Measurements from ENCODE around the gene TBC1D22A. TPM values are rescaled to one million over a fixed set of nuclear protein-coding genes. Genes with fewer than 3 reads are reported as not detected.

The TBC1D22A gene
- polyA plus RNA-seq, 1 donor (not counting 4 experiments of a cell fraction or from before 2014, with no cell fraction given) = 20.9 TPM

DNA sequence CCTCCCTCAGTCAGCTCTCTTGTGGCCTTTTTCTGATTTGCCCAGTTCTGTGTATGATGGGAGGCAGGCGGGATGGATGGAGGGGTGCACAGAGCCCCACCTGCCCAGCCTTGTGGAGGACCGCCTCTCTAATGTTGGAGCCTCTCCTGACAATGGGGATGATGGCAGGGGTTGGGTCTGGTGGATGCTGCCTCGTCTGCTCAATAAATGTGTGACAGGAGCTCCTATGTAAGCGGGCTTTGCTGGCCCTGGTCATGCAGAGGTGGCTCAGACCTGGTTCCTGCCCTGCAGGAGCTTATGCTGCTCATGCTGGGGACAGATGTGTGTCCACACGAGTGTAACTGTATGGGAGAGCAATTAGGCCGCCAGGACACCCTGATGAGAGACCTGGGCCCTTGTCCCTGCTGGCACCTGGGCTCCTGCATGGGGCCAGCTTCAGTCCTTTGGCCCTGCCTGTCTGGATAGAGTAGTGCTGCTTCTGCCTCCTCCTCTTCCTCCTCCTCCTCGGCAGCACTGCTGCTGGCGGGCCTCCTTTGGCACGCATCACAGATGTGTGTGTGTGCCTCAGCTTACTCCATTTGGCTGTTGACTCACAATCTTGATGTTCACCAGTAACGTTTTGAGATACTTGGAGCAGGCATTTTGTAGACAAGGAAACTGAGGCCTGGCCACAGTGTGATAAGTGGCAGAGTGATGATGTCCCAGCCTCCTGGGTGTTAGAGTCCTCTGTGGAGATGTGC is 131.0 kb downstream of the TBC1D22A start:
- DNase-seq (ENCODE audit: low read depth, low spot score) (no peak), FAIRE-seq (no peak)
- TF ChIP-seq CTCF (optimal IDR thresholded peaks at IDR 0.05 in 1 of 3, IDR thresholded peaks at IDR 0.05 in 1 of 3, conservative IDR thresholded peaks at IDR 0.05 in 1 of 3; ENCODE audit: extremely low read depth in 1 of 3, insufficient read depth in 2 of 3, low read length in 3 of 3) (no peak), EZH2 (IDR thresholded peaks at IDR 0.05; ENCODE audit: low read length) (no peak)
- H3K4me1 ChIP-seq (ENCODE audit: control insufficient read depth, extremely low read depth, insufficient read depth, low read length) = no peaks in the 10 kb centered on the region
- H3K27ac ChIP-seq (ENCODE audit: control insufficient read depth, insufficient read depth, low read length) = no peak overlapping the region
- no peak overlapping the region for H3K4me2 ChIP-seq (ENCODE audit: control insufficient read depth, extremely low read depth, insufficient read depth, low read depth, low read length)
- H3K9me3 ChIP-seq (ENCODE audit: control insufficient read depth, low read depth, low read length) = no peaks in the 10 kb centered on the region
- no peak overlapping the region for H3K4me3 ChIP-seq (ENCODE audit: control insufficient read depth in 2 of 3, extremely low read depth in 1 of 3, insufficient read depth in 2 of 3, low read depth in 1 of 3, low read length in 3 of 3)
- dilution Hi-C loops (cut with MboI; ENCODE audit: extremely low pct_ligation_motif_present, low sequenced_read_pairs) = no loop called here
- peaks cover 3% of the 10 kb centered on the region for H3K79me2 ChIP-seq (ENCODE audit: control insufficient read depth, insufficient read depth, low read length)
- H3K9ac ChIP-seq (ENCODE audit: control insufficient read depth, extremely low read depth, insufficient read depth, low read length) = no peak overlapping the region
- H4K20me1 ChIP-seq (ENCODE audit: control insufficient read depth, extremely low read depth, insufficient read depth, low read length) = no peaks in the 10 kb centered on the region
- H3K36me3 ChIP-seq (ENCODE audit: control insufficient read depth in 2 of 2, extremely low read depth in 1 of 2, insufficient read depth in 2 of 2, low read length in 2 of 2) = peaks cover 10 to 11% of the 10 kb centered on the region in 2 experiments
- no peak overlapping the region for H2AFZ ChIP-seq (ENCODE audit: control insufficient read depth, low read length)
- no peaks in the 10 kb centered on the region for H3K27me3 ChIP-seq (ENCODE audit: control insufficient read depth, extremely low read depth, insufficient read depth, low read length)
- H3K9me1 ChIP-seq (ENCODE audit: control insufficient read depth, extremely low read depth, insufficient read depth, low read length) = no peaks in the 10 kb centered on the region

DNA sequence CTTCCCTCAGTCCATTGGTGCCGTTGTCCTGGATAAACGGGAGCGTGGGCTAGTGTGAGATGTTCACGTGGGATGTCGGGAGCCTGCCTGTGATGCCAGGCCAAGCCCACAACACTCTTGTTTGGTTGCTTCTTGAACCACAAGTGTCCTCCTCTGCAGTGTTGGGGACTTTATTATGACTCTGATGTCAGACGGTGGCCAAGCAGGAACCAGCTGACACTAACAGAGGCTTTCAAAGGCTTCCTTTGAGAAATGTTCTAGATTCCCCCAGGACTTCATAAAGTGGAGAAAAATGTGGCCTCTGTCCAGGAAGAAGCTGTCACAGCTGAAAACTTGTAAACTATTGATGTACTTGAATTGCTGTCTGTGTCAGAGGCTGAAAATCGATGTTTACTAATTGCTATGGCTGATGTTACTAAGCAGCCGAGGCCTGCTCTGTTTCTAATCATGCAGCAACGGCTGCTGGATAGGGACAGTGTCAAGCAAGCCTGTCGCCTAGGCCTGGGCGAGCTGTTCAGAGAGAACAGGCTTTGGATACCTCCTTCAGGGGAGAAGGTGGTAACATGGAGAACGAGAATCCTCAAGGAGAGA is 131.7 kb downstream of the TBC1D22A start:
- Histone ChIP-seq H3K4me1 (ENCODE audit: control insufficient read depth, extremely low read depth, insufficient read depth, low read length) (no peaks in the 10 kb centered on the region), H4K20me1 (ENCODE audit: control insufficient read depth, extremely low read depth, insufficient read depth, low read length) (no peaks in the 10 kb centered on the region), H3K4me2 (ENCODE audit: control insufficient read depth, extremely low read depth, insufficient read depth, low read depth, low read length) (no peak overlapping the region), H3K27ac (ENCODE audit: control insufficient read depth, insufficient read depth, low read length) (no peak overlapping the region), H3K9ac (ENCODE audit: control insufficient read depth, extremely low read depth, insufficient read depth, low read length) (no peak overlapping the region), H3K27me3 (ENCODE audit: control insufficient read depth, extremely low read depth, insufficient read depth, low read length) (no peaks in the 10 kb centered on the region), H3K79me2 (ENCODE audit: control insufficient read depth, insufficient read depth, low read length) (peaks cover 3% of the 10 kb centered on the region), H2AFZ (ENCODE audit: control insufficient read depth, low read length) (no peak overlapping the region), H3K4me3 (ENCODE audit: control insufficient read depth in 2 of 3, extremely low read depth in 1 of 3, insufficient read depth in 2 of 3, low read depth in 1 of 3, low read length in 3 of 3) (no peak overlapping the region), H3K9me3 (ENCODE audit: control insufficient read depth, low read depth, low read length) (no peaks in the 10 kb centered on the region), H3K36me3 (ENCODE audit: control insufficient read depth in 2 of 2, extremely low read depth in 1 of 2, insufficient read depth in 2 of 2, low read length in 2 of 2) (peaks cover 9 to 11% of the 10 kb centered on the region in 2 experiments), H3K9me1 (ENCODE audit: control insufficient read depth, extremely low read depth, insufficient read depth, low read length) (no peaks in the 10 kb centered on the region)
- no peak for DNase-seq (ENCODE audit: low read depth, low spot score)
- dilution Hi-C loops (cut with MboI; ENCODE audit: extremely low pct_ligation_motif_present, low sequenced_read_pairs) = no loop called here
- no peak for TF ChIP-seq CTCF (optimal IDR thresholded peaks at IDR 0.05 in 1 of 3, IDR thresholded peaks at IDR 0.05 in 1 of 3, conservative IDR thresholded peaks at IDR 0.05 in 1 of 3; ENCODE audit: extremely low read depth in 1 of 3, insufficient read depth in 2 of 3, low read length in 3 of 3)
- no peak for TF ChIP-seq EZH2 (IDR thresholded peaks at IDR 0.05; ENCODE audit: low read length)
- no peak for FAIRE-seq

Measured in keratinocyte (primary cell).